GM18520 (cell line): Measurements from ENCODE around the gene GUK1.

Experiments
- ATAC-seq: cut with Tn5 transposase; IDR thresholded peaks from one replicate; pipeline ENCODE4 v1.9.1; 2021; ENCODE audit not compliant: unreplicated experiment

The GUK1 gene

DNA sequence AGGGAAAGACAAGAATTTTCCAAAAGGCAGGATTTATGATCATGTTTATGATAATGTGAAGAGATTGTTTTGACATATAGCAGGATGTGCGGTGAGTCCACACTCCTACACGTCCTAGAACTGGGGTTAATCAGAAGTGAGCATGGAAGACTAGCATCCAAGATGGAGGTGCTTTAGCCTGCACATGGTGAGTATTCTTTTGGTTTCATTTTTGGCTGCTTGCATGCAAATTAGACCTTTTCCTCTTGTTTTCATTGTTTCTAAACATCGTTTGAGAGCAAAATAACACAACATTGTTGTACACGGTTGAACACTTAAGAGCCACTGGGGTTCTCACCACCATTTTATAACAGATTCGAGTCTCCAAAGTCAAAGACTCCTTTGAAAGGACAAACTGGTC is 14.9 kb upstream of the GUK1 start:
- ATAC-seq: no peak

DNA sequence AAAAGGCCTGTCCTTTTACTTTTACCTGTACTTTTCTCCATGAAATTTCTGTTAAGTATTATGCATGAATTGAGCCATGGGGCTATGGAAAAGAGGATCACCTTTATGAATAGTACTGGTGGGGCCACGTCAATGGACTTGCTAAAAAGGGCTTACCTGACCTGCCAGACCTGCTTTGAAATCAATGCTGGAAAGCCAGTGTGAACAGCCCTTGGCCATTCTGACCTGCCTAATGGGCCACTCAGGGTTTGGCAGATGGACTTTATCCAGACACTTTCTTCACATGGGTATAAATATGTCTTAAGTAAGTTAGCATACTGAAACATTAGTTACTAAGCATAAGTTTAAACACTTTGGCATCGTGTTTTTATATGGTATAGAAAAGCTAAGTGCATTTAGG is 8.3 kb upstream of the GUK1 start:
- ATAC-seq: no peak

DNA sequence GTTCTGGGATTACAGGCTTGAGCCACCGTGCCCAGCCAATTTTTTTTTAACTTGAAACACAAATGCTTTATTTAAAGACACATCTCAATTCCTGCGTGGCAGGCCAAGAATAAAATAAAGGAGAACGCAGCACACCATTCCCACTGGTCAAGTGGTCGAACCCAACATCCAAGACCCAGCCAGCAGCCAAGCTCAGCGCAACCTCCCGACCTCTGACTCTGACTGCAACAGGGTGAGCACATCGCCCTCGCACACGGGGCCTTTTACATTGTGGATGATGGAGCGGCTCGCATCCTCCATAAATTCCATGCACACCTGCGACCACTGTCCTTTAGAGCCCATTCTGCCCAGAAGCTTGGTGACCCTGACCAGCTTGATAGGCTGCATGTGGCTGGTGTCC is 5.5 kb upstream of the GUK1 start:
- ATAC-seq: no peak

DNA sequence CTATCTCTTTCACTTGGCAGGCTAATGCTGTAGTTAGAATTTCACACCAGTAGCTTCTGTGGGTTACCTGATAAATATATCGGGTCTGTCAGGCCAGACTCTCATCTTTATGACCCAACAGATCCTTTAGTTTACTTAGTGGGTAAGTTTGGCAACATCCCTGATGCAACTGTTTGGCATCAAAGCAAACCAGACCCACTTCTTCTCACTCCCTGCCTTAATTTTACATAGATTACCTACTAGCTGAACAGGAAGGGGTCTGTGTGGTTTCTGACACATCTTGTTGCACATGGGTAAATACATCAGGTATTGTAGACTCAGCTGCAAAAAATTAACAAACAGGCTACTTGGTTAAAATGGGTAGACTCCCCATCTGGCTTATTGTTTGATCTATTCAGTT is 3.2 kb upstream of the GUK1 start:
- no peak for ATAC-seq

DNA sequence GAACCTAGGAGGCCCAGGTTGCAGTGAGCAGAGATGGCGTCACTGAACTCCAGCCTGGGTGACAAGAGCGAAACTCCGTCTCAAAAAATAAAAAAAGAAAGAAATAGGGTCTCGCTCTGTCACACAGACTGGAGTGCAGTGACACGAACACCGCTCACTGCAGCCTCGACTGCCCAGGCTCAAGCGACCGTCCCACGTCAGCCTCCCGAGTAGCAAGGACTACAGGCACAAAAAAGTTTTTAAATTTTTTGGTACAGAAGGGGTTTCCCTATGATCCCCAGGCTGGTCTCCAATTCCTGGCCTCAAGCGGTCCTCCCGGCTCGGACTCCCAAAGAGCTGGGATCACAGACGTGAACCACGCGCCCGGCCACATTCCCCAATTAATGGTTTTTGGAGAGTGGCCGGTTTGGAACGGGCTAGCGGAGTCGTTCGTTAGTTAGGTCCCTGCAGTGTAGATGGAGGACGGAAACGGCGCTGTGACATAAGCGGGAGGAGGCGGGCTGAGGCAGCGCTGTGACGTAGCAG is 611 bp upstream of the GUK1 start:
- no peak for ATAC-seq

DNA sequence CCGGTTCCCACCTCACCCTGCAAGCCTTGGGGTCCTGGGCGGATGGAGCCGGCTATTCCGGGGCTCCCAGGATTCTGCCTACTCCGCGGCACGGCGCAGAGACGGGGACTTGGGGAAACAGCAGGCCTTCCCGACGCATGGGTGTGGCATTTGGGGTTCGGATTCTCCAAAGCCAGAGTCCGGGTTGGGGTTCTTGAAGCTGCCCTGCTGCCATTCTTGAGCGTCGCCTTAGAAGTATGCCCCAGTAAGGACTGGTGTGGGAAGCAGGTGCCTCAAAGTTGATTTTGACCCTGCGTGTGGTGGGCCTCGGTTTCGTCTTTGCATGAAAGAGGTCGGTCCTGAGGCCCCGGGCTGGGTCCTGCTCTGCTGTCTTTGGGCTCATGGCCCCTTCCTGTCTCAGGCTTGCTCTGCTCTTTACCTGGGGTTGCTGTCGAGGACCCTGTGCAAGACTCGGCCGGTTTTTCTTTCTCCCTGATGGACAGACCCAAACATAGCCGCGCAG is 696 bp downstream of the GUK1 start:
- ATAC-seq: no peak

DNA sequence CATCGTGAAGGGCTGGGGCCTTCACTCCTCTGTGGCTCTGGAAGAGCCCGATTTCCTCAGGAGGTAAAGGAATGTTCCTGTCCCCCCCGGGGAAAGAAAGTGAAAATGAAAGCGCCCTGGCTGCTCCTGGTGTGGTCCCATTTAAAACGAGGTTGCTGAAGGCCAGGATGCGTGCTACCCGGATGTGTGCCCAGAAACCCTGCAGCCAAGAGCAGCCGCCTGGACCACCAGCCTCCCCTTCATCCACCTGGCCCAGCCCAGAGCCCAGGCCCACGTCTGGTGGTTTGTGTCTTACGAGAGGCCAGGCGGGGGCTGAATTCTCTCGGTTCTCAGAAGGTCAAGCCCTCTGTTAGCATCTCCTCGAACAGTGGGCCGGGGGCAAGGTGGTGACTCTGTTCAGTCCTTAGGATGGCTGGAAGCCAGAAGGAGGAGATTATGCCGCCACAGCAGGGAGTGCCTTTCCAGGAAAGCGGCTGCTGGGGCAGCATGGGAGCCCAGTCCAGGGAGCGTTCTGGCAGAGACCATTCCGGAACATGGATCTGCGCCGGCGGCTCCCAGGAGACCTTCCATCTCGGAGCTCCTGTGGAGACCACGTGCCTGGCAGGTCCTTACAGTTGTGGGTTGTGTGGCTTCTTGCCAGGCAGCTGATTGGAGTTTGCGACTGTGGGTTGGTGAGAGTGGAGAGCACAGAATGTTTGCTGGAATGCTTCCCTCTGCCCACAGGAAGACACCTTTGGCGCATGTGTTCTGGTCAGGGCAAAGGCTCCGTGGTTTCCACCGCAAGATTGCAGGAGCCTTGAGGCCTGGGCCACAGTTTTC is 1.4 kb downstream of the GUK1 start:
- no peak for ATAC-seq

DNA sequence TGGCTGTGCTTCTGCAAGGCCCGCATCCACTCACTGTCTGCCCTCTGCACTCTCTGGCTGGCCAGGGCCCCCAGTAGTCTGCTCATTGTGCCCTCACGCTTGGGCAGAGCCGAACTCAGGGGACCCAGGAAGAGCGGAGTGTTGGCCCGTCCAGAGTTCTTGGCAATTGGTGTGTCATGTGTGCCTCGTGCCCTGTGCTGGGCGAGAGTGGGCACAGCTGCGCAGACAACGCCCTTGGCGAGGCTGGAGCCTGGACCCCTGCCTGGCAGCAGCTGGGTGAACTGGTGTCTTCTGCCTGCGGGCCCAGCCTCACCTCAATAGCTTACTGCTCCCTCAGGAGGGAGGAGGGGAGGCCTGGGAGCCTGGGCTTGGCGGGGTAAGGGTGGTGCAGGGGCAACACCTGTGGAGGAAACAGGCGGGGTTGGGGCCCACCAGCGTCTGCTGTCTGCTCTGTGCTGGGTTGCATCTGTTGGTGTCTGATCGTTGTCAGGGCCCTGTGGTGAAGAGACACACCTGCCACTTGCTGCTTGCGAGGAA is 2.1 kb downstream of the GUK1 start:
- ATAC-seq: no peak

DNA sequence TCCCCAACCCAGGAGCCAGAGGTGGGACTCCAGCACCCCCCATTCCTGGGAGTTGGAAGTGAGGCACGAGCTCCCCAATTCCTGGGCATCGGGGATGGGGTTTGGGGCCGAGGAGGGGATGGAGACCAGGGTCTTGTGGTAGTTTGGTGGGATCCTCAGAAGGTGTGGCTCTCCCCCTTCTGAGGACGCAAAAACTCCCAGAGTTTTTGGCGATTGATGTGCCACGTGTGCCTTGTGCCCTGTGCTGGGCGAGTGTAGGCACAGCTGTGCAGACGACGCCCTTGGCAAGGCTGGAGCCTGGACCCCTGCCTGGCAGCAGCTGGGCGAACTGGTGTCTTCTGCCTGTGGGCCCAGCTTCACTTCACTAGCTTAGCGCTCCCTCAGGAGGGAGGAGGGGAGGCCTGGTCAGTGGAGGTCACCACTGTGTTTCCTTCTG is 2.6 kb downstream of the GUK1 start:
- ATAC-seq: no peak

DNA sequence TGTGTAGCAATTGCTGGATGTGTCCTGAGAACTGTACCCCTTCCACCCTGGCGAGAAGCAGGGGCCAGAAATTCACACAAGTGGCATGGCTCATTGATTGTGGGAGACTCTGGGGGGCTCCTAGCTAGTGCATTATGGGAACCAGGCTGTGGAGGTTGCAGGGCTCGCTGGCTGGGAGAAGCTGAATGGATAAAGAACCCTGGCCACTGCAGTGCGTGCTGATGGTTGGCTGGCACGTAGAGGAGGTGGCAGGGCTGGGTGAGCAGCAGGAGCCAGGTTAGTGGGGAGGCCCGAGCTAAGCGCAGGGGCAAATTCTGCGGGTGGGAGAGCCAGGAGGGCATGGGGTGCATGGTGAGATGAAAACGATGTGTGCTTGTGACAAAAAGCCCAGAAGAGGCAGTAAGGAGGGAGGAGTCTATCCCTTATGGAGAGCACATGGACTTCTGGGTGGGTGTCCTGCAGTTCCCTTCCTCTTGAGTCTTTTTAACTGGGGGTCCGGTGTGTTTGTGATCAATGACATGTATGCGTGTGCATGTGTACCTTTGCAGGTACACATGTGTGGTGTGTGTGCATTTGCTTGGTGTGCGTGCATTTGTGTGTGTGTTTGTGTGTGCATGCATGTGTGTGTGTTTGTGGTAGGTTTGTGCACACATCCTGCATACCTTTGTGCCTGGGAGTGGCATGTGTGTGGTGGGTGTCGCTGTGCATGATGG is 3.6 kb downstream of the GUK1 start:
- no peak for ATAC-seq

DNA sequence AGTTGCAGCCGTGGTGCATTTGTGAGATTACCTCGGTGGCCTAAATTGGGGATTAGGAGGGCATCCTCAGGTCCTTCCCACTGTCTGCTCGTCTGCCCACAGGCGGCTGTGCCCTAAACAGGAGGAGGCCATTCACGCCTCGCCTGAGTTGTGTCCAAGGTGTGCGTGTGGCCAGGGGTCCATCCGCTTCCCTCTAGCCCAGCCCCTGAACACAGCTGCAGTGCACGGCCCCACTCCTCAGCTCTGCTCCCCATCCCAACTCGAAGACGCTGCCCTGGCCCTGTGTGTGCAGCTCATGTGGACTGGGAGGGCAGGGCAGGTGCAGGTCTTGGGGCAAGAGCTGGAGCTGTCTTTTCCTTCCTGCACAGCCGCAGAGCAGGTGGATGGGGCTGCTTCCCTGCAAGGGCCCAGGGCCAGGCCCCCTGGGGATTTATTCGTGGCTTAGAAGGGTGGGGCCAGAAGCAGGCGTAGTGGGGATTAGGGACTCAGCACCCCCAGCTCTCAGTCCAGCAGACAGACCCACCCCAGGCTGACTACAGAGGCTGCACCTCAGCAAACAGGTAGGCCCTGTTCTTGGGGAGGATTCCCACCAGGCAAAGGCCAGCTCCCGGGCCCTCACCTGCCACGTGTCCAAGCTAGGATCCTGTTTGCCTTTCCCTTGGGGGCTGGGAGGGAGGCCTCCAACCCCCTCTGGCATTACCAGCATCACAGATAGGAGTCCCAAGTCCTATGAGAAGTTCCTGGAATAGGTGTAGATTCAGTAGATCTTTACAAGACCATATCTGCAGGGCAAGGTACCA is 4.3 kb downstream of the GUK1 start:
- no peak for ATAC-seq

DNA sequence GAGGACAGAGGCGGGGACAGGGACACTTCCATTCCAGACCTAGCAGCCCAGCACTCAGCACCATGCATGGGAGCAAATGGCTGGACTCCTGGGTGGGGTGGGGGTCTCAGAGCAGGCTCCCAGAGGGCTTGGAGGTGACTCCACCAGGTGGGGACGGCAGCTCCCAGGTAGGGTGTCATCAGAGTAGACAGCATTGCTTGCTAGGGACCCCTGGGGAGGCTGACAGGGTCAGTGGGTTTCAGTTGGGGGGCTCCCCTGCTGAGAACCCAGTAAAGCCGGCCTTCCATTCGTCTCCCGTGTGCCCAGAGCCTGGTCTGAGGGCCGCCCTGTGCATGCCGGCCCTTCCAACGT is 4.9 kb downstream of the GUK1 start:
- ATAC-seq: no peak

DNA sequence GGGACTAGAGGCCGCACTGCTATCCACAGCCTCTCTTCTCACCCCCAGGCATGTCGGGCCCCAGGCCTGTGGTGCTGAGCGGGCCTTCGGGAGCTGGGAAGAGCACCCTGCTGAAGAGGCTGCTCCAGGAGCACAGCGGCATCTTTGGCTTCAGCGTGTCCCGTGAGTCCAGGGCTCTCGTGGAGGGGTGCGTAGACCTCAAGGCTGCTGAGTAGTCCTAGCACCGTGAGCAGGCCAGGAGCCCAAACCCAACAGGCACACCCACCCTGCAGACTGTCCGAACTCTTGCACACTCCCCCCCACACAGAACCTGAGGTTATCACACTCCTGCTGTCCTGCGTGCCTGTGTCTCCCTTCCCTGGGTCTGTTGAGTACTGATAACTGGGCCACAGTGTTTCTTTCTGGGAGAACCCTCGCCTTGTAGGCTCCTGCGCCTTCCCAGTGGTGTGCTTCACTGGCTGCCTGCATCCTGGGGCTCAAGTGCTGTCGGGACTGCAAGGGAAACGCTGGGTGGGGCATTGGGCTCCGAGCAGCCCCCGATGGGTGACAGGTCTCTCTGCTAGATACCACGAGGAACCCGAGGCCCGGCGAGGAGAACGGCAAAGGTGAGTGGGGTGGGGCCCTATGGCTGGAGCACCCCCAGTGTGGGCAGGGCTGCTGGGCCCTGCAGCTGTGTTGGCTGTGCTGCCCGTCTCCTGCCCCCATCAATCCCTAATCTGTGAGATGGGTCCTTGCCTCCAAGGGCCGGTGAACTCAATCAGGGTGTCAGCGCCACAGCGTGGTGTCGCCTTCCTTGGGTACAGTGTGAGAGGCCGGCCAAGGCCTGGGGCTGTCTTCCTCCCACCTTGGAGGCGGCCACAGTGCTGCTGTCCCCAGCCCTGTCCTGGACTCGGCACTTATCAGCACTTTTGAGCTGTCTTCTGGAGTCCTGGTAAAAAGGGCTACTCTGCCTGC is 5.7 kb downstream of the GUK1 start:
- ATAC-seq: no peak

DNA sequence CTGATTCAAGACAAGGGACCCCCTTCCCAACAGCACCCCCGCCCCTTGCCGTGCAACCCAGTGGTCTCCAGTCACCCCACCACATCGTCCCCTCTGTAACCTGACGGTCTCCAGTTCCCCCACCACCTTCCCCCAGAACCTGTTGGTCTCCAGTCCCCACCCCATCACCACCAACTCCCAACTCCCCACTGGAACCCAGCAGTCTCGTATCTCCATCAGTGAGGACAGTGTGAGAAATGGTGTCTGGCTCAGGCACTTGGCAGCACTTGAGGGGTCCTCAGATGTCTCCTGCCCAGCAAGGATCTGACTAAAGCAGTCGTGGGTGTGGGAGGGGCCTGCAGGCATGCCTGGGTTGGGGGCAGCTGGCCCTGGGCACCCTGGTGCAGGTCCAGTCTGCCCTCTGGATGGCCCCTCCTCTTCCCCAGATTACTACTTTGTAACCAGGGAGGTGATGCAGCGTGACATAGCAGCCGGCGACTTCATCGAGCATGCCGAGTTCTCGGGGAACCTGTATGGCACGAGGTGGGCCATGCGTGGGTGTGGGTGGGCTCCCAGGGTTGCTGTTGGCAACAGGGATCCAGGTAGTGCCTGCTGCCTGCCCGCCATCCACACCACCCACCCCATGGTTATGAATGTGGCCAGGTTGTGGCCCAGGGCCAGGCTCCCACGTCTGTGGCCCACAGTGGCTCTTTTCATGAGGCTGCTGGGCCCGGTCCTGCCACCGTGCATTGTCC is 6.5 kb downstream of the GUK1 start:
- no peak for ATAC-seq

DNA sequence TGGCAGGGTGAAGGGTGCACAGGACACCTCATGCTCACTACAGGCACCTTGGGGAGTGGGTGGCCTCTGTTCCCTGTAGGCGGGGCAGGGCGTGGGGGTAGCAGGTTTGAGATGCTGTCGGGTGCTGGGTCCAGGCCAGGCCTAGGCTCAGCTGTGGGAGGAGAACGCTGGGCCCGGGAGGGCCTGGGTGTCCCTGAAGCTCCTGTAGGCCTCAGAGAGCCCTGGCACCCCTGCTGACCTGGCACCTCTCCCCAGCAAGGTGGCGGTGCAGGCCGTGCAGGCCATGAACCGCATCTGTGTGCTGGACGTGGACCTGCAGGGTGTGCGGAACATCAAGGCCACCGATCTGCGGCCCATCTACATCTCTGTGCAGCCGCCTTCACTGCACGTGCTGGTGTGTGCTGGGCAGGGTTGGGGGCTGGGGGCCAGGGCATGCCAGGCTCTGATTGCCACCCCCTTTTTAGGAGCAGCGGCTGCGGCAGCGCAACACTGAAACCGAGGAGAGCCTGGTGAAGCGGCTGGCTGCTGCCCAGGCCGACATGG is 7.1 kb downstream of the GUK1 start:
- ATAC-seq: no peak

DNA sequence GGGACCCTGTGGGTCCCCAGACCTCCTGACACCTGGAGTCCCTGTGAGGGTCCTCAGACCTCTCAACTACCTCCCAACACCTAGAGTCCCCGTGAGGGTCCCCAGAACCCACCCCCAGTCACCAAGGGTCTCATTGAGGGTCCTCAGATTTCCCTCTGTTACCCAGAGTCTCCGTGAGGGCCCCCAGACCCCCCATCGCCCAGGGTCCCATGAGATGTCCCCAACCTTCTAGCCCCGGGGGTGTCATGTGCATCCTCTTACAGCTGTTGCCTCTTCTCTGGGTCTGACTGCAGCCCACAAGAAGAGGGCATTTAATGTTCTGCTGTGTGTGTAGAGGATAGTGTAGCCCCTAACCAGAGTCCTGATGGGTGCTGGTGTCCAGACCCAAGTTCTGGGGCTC is 7.7 kb downstream of the GUK1 start:
- ATAC-seq: no peak

DNA sequence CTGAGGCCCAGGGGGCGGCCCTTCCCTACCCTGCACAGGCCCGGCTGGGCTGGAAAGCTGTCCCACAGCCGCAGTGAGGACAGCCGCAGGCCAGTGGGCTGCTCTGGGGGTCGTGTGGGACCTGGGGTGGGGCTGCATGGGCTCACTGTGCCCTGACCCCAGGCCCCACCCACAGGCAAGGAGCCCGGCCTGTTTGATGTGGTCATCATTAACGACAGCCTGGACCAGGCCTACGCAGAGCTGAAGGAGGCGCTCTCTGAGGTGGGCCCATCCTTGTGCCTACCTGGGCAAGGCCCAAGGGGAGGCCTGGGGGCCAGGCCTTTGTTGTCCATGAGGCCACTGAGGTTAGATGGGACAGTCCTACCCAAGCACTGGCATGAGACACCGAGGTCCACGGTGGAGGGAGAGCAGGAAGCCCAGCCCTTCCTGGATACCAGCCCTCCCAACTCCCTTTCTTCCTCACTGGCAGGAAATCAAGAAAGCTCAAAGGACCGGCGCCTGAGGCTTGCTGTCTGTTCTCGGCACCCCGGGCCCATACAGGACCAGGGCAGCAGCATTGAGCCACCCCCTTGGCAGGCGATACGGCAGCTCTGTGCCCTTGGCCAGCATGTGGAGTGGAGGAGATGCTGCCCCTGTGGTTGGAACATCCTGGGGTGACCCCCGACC is 8.2 kb downstream of the GUK1 start:
- no peak for ATAC-seq

DNA sequence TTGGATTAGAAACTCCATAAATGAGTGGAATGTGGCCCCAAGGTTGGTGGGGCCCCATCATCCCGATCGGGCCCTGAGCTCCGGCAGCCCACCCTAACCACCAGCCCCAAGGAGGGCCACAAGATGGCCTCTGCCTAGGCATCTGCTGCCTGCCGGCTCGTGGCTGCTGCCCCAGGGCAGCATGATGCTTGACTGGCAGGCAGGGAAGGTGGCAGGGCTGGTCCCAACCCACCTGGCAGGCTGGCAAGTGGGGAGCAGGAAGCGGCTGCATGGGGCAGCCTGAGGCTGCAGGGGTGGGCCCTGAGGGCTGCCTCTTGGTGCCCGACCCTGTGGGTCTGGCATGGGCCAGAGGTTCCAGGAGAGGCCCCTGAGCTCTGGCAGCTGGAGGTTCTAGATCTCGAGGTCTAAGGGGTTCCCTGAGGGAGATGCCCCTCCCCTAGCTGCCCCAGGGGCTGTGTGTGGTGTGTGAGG is 8.9 kb downstream of the GUK1 start:
- no peak for ATAC-seq
